T-helper 2 cell treated with Interferon-gamma antibody and Interleukin-4, amounts not matched to agents 100 ng/mL and 5 ng/mL, for 36 hours (primary cell): ENCODE results near the gene PLAU. TPM values are rescaled to one million over a fixed set of nuclear protein-coding genes. Genes with fewer than 3 reads are reported as not detected.

Experiments used
- intact Hi-C: fragments of 100-400 bp; cut with micrococcal nuclease; formaldehyde crosslinking; loops from one replicate; pipeline ENCODE4 v1.15.1; 2023
- total RNA-seq: library from RNA; stranded (reverse); gene quantifications from 2 replicates; pipeline ENCODE4 v1.2.3, GENCODE V29; 2022

PLAU gene
- total RNA-seq = 4.5 and 4.8 TPM in 2 replicates

DNA sequence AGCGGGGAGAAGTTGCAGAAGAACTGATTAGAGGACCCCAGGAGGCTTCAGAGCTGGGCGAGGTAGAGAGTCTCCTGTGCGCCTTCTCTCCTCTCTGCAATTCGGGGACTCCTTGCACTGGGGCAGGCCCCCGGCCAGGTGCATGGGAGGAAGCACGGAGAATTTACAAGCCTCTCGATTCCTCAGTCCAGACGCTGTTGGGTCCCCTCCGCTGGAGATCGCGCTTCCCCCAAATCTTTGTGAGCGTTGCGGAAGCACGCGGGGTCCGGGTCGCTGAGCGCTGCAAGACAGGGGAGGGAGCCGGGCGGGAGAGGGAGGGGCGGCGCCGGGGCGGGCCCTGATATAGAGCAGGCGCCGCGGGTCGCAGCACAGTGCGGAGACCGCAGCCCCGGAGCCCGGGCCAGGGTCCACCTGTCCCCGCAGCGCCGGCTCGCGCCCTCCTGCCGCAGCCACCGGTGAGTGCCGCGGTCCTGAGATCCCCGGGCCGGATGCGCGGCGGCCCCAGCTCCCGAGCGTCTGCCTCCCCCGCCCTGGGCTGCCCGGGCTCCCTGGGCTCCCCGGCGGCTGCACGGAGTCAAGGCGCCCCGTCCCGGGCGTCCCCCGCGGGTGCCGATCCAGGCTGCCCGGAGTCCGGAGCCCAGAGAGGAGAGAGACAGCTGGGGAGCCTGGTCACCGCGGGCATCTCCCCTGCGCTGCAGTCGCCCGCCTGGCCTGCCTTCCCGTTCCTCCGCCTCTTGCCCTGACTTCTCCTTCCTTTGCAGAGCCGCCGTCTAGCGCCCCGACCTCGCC, at the start of gene PLAU:
Gene PLAU, plus strand, starts transcription at position 369 of the 789 bp plus-strand sequence. CDS start 424 bp downstream, outside the sequence.
- intact Hi-C loops = loop anchor here (1.0 to 2.0 kb wide), 2 partner anchors 11 to 24 kb away; no protein-coding TSS in a partner anchor

DNA sequence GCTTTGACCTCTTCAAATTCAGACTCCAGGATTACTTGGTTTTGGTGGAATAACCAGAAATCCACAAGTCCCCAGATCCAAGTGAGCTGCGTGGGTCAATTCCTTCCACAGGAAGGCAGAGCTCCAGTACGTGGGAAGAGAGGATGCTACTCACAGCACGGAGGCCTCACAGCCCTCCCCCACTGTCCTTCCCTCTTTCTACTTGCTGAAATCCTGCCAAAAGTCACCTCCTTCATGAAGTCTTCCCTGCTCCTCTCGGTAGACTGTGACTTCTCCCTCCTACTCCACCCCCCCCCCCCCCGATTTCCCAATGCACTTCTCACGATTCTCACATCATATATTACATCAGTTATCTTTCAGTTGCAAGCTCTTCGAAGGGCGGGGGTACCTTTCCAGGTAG, 48.9 kb upstream of the PLAU start:
- intact Hi-C loops = no loop called here

DNA sequence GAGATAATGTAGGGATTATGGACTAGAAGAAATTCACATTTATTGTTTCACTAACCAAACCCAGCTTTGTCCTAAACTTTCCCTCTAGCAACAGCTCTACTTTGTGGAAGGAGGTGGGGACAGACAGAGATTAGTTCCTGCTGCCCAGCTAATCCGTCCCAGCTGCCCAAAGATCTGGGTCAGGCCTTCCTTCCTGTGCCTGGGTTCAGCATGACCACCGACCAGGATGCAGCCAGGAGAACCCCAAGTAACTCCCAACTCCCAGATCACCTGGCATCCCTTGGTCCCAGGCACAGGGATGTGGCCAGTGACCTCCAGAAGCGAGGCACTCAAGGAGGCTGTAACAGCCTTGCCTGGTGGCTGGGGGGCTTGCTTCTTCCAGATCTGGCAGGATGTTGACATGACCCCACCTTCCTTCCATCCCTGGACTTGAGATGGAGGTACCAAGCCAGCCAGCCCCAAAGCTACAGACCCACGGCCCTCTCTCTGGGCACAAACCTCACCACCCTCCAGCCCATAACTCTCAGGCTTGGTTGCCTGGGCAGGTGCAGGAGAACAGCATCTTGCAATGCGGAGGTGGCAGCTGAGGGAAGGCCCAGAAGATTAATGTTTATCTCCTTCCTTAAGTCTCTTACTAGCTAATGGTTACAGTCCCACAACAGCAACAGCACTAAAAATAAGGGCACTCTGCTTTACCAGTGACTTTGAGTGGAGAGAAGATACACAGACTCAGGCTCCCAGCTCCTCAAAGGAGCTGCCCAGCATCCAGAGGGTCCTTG, 47.7 kb upstream of the PLAU start:
- intact Hi-C loops = no loop called here

DNA sequence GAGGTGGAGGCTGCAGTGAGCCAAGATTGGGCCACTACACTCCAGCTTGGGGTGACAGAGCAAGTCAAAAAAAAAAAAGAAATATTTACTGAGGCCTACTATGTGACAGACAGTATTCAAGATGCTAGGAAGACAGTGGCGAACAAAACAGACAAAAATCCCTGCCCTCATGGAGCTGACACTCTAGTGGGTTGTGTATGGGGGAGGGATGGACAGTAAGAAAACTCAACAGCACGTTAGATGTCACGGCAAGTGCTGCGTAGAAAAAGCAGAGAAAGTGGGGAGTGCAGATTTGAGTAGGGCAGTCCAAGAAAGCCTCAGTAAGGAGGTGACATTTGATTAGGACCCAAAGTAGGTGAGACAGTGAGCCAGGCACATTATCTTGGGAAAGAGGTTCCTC, 46.7 kb upstream of the PLAU start:
- intact Hi-C loops = no loop called here

DNA sequence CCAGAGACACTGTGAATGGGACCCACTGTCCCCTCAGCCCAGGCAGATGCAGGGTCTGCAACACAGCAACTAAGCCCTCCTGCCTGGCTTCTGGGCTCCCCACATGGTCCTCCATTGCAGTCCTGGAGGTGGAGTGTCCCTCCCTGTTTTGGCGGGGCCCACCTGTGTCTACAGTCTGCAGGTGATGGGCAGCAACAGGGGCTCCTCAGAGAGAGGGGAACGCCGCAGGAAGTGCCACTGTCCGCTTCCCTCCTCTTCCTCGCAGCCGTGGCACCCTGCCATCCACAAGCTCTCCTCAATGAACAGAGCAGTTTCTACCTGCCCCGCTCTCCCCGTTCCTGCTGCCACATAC, 45.8 kb upstream of the PLAU start:
- intact Hi-C loops = loop anchor here (1.0 kb wide), 2 partner anchors 8 to 14 kb away; no protein-coding TSS in a partner anchor

DNA sequence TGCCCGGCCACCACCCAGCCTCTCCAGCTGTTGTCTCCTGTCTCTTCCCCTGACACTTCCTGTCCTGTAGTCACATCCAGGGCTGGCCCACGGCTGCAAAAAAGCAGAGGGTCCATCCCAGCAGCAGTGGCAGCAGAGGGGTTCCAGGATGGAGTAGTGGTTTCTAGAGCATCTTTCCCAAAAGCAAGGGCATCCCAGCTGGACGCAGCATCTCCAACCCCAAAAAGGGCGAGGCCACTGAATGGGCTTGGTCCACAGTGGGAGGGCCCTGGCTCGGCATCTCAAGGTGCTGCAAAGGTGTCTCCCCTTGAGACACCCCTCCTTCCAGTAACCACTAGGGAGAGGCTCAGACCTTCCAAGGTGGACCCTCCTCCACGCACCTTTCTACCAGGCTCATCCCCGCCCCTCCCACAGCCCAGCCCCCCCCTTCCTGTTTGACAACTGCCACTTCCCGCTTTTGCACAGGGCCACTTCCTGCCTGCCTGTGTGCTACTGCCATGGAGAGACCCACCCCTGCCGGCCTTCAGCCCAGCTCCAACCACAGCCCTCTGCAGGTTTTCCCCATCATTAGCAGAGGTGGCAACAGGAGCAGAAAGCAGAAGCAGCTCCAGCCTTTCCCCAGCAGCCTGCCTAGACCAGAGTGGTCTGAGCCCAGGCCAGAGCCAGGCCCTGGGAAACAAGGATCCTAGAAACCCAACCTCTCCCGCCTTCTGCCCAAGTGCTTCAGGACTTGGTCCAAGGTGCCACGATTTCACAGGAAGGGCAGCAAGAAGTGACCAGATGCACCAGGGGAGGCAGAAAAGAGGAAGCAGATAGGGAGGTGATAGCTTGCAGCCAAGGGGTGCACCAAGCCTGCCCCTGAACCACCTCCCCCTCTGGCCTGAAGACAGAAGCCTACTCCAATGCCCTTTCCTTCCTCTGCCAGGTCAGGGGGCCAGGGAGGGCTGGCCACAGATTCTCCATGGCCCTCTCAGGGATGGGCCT, 45.2 kb upstream of the PLAU start:
- intact Hi-C loops = loop anchor here (1.0 kb wide), 2 partner anchors 8 to 14 kb away; no protein-coding TSS in a partner anchor

DNA sequence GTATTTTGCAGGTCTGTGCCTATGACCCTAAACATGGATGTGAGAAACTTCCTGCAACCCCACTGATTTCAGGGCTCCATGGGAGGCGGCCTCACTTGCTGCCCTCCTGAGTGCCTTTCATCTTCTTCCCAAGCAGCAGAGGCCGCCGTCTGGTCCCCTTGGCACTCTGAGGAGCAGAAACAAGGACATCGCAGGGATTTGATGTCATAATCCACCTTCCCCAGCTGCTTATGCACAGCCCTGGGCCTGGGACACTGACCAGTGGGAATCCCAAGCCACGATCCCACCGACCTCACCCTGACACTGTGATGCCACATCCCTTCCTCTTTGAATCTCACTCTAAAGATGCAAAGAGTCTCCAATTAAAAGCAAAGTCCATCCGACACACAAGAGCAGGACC, 44.3 kb upstream of the PLAU start:
- intact Hi-C loops = no loop called here

DNA sequence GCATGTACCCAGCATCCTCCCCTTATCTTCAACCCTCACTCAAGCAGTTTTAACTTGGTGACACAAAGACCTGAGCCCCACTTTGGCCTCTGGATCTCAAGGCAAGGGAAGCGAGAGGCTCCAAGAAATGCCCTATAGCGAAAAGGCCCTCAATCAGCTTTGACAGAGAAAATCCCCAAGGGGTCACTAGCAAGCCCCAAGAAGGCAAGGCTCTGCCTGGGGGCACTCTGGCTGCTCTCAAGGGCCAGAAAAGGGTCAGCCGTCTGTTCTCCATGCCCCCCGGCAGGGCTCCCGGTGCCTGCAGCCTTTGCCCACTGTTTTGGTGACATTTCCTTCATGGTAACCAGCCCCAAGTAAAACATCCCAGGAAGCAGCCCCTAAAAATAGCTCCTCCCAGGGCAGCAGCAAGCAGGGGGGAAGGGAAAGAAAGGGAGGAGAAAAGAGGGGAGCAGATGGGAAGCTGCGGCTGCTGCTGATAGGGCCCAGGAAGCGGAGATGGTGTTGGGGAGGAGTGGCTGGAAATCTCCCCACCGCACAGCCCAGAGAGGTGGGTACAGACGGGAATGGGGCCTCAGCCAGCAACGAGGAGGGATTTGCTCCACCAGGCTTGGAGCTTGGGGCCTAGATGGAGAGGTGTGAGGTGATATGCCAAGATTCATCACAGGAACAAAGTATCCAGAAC, 43.7 kb upstream of the PLAU start:
- intact Hi-C loops = no loop called here

DNA sequence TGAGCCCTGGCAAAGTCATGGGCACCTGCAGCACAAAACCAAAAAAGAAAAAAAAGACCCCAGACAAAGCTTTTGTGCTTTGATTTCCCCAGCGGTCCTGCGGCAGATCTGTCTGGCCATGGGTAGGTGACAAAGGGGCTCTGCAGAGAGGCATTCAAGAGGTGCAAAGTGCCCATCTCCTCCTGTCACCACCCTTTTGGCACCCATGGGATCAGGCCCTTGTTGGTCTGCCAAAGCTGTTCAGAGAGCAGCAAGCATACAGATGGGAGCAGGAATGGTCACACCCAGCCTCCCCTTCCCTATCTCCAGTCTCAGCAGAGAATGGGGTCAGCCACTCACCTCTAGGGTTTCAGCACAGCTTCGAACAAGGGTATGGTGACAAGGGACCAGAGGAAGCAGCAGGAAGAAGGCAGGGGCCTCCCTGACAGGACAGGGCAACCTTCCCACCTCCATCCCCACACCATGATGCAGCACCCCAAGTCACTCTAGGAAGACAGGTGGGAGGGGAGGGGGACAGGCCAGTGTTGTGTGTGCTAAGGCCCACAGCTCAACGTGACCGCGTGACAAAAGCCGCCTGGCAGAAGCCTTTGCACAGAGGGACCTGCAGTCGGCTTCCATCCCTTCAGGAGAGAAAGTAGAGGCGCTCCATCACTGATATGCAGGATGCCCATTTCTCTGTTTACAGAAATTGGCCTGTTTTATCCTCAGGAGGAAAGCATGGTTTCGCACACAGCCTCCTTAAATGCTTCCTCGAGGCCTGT, 42.9 kb upstream of the PLAU start:
- intact Hi-C loops = no loop called here

DNA sequence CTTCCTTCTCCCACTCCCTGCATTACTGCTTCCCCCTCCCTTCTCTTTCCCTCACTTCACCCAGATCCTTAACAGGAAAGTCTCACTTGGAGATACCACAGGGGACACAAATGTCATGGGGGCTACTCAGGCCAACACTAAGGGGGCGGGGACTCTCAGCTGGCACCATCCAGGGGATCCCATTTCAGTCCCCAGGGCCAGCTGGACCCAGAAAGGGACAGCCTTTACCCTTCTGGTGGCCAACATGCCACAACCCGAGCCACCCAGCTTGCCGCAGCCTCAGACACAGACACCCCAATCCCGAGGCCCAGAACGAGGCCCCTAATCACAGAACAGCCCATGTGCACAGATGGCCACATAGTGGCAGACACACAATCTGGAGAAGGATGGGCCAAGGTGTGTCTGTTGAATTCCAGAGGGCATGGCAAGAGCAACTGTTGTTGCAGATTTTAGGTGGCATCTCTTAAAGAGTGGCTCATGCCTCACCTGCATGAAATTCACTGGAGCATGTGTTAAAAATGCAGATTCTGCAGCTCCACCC, 42.2 kb upstream of the PLAU start:
- intact Hi-C loops = no loop called here

DNA sequence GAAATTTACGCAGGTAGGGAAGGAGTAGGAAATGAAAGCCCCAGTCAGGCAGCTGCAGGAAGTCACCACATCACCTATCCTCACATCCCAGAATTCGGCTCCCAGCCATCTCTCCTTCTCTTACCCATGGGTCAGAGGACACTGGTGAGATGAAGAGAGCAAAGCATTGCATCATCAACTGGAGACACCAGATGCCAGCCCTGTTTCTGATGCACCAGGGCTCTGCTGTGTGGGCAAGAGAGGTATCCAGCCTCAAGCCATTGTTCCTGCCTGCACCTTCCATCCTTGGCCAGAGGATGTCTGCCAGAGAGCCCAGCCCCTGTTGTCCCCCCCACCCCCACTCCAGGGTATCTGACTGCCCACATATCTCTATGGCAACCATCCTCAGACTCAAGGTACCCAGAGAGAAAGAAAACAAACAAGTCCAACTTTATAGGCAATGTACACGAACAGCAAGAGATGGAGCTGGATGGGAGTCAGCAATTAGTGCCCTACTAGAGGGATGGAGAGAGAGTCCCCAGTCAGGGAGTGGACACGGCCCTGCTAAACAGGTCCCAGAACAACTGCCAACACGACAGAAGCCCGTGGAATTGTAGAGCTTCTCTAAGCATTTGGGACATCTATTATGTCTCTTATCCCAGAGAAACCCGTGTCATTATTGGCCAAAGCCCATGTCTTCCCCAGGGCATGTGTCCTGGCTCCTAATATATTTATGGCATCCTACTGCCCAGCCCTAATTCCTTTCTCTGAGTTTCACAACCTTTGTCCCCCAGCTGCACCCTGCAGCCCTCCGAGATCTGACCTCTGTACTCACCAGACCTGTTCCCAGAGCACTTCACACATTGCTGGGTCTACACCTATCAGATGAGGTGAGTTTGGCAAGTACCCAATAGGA, 39.4 kb upstream of the PLAU start:
- intact Hi-C loops = no loop called here

DNA sequence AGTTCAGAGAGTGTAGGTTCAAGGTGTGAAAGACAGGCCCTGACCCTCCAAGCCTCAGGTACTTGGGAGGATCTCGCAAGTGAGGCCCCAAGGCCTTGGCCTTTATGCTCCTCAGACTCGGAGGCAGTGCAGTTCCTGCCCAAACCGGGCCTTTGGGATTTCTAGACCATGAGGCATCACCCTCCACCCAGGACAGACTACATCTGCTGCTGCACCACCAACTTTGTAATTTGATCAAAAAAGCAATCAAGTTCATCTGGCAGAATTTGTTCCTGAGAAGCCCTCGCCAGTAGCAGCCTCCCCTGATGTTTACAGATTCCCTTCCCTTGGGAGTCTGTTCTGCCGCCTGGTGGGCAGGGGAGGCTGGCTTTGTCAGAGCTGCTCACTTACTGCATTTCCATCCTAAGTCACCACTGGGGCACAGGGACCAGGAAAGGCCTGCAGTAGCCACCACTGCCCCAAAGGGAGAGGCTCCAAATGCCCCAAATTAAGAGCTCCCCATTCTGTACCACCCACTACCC, 38.7 kb upstream of the PLAU start:
- intact Hi-C loops = no loop called here

DNA sequence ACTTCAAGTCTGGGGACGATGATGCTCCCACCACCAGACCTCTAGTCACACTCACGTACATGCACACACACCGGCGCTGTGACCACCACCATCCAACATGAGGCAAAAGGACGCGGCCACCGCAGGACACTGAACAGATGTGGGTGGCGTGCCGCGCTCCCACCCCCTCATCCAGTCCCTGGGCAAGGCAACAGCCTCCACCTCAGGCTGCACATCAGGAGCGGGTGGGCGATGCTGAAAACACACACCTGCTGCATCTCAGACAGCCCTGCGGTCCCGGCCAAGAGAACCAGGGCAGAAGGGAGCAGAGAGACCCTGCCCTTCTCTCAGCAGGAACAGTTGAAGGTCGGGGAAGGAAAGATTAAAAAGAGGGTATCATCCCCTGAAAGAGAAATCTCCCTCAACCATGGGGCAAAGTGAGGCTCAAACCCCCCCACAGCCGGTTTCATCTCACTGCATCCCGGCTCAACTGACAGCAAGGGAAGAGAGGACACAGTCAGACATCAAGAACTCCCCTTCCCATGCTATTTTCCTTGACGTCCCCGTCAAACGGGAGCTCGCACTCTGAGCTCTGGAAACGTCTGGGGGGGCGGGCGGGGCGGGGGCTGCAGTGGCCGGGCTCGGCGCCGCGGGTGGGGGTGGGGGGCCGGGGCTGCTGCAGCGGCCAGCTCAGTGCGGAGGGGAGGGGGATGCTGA, 37.6 kb upstream of the PLAU start:
- intact Hi-C loops = loop anchor here (1.0 kb wide), 1 partner anchor 8 kb away; no protein-coding TSS in a partner anchor

DNA sequence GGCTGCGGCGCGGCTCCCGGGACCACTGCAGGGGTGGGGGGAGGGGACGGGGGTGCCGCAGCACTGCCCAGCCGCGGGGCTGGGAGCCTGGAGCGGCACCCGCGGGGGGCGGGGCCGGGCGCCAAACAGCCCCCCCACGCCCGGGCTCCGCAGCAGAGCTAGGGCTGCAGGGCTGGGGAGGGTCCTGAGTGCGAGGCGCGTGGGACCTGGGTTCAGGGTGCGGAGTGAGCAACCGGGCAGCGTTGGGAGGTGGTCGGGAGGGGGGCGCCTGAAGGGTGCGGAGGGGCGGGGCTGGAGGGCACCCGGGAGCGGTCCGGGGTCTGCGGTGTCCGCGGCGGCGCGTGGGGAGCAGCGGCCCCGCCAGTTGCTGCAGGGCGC, 37.1 kb upstream of the PLAU start:
- intact Hi-C loops = loop anchor here (1.0 kb wide), 1 partner anchor 9 kb away; no protein-coding TSS in a partner anchor

DNA sequence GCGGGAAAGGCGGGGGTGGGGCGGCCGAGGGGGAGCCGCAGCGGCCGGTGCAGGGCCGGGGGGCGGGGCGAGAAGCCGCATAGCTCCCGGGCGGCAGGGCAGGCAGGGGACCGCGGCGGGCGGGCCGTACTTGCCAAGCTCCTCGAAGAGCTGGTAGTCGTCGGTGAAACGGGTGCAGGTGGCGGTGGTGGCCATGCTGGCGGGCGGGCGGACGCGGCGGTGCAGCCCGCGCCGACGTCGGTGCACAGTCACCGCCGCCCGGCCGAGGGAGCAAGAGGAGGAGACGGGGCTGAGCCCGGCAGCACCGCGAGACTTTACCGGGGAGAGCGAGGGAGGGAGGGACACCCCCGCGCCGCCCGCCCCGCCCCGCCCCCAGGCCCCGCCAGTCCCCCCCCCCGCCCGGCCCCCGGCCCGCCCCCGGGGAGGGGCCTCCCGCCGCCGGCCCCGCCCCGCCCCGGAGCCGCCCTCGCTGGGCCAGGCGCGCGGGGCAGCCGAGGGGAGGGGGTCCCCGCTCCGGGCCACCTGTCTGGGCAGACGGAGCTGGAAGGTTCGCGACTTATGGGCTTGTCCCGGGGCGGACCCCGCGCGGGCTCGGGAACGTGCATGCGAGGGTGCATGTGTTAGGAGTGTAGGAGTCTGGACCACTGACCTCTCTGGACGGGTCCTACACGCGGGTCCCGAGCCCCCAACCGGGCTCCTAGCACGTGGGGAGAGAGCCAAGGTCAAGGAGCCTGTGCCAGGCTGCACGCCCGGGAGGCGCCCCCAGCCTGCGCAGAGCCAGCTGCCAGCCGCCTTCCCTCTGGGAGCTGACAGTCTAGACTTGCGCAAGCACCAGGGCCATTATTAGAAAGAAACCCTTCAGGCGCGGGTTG, 36.4 kb upstream of the PLAU start, which contains the start of gene CAMK2G:
Gene CAMK2G, minus strand, starts transcription at position 289 of the 872 bp plus-strand sequence. Its CDS starts 94 bp downstream, at position 195.
- intact Hi-C loops = loop anchor here (1.0 to 5.0 kb wide), 5 partner anchors 25 to 1358 kb away; partner anchors contain the start of gene VCL

DNA sequence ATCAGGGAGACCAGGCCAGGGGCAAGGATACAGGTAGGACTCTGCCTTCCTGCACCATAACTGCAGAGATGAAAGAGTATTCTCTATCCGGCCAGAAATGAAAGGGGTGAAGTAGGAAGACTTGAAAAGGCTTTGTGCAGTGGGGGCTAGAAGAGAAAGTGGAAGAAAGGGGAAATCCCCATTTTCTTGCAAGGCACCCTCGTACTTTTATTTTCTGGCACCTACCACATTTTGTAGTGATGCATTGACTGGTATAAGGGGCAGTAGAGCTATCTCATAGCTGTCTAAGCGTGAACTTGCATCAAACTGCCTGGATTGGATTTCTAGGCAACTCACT, 35.8 kb upstream of the PLAU start:
- intact Hi-C loops = loop anchor here (1.0 to 5.0 kb wide), 5 partner anchors 26 to 1357 kb away; partner anchors contain the start of gene VCL
